Left lung (tissue), 10 donors: Measurements from ENCODE around the gene HSPA12A. TPM values are rescaled to one million over a fixed set of nuclear protein-coding genes. Genes with fewer than 3 reads are reported as not detected.

ENCODE experiments used
- ATAC-seq: fragments of 200-7000 bp; cut with Tn5 transposase; one replicate; pipeline ENCODE4 v1.9.1; 2020; ENCODE audit warnings: moderate library complexity
- DNase-seq, 4 donors: peaks; one replicate each; pipeline ENCODE4 v3.0.0-alpha.2; 2013 to 2020
- H3K27ac ChIP-seq, 2 donors: fragments of 200-600 bp; sonication (generic) in 1 of 2; one replicate each; pipeline versions ENCODE4 v1.5.0 to v1.8.0; 2020 to 2021
- H3K27me3 ChIP-seq, 2 donors: fragments of 200-600 bp; sonication (generic) in 1 of 2; one replicate each; pipeline versions ENCODE4 v1.5.0 to v1.8.0; 2020 to 2021
- H3K36me3 ChIP-seq, 2 donors: fragments of 200-600 bp; sonication (generic) in 1 of 2; one replicate each; pipeline versions ENCODE4 v1.5.0 to v1.8.0; 2020 to 2021
- H3K4me1 ChIP-seq, 2 donors: fragments of 200-600 bp; one replicate each; pipeline ENCODE4 v1.8.0; 2021
- H3K4me3 ChIP-seq, 2 donors: fragments of 200-600 bp; sonication (generic) in 1 of 2; one replicate each; pipeline versions ENCODE4 v1.5.0 to v1.8.0; 2020 to 2021; ENCODE audit warnings: mild to moderate bottlenecking in 1 of 2
- H3K9me3 ChIP-seq, 2 donors: fragments of 200-600 bp; sonication (generic) in 1 of 2; one replicate each; pipeline versions ENCODE4 v1.5.0 to v1.8.0; 2020 to 2021
- intact Hi-C, 2 donors: fragments of 100-400 bp; cut with DNase I; formaldehyde crosslinking; loops; one replicate each; pipeline versions ENCODE4 v1.11.2 to v1.14.2; 2022
- polyA plus RNA-seq, 6 donors: library from polyadenylated mRNA; unstranded; fragments of 120-200 nt; gene quantifications; one replicate each; pipeline ENCODE4 v1.2.1, GENCODE V29; 2013; ENCODE audit not compliant: insufficient read length in 6 of 6
- total RNA-seq, 2 donors: library from RNA; stranded (reverse); fragmentation: NEBNext Ultra II Directional; extraction: Animal tissue kit (Norgen Biotek cat#: 25700); gene quantifications; one replicate each; pipeline ENCODE4 v1.2.1, GENCODE V29; 2021
- TF ChIP-seq, protein P1 (sequence below), 2 donors: fragments of 200-600 bp; sonication (generic) in 1 of 2; IDR thresholded peaks; one replicate each; pipeline versions ENCODE4 v1.5.0 to v1.8.0; 2021; ENCODE audit warnings: antibody characterized with exemption in 2 of 2
- donor health status: DM: no; HTN: yes; CAD: no.
- donor health status: DM: no; HTN: no; CAD: no.

The HSPA12A gene
- total and polyA plus RNA-seq, 8 donors: 9.1 to 13.5 (median 12.0) TPM

DNA sequence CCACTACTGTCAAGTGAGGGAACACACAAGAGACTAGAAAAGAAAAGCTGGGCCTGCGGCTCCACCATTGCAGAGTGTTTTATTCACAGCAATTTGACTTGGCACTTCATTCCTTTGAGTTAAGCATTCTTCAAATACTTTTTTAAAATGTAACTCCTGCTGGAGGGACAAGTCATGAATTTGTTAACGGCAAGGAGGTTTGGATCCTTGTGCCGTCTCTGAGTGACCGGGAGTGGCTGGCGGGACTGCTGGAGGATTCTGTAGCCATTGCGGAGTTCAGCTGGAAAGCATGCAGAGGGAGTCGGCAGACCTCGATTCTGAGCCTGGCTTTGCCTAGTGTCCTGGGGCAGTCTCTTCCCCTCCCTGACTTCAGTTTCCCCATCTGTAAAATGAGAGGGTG, 9.8 kb downstream of the HSPA12A start:
- peaks cover 0 to 4% of the 10 kb centered on the region in 2 donors for H3K4me1 ChIP-seq
- H3K9me3 ChIP-seq: no peaks in the 10 kb centered on the region
- H3K27me3 ChIP-seq: peaks cover 0 to 3% of the 10 kb centered on the region in 2 donors
- intact Hi-C loops: no loop called here
- no peak for DNase-seq
- TF ChIP-seq, protein P1, sequence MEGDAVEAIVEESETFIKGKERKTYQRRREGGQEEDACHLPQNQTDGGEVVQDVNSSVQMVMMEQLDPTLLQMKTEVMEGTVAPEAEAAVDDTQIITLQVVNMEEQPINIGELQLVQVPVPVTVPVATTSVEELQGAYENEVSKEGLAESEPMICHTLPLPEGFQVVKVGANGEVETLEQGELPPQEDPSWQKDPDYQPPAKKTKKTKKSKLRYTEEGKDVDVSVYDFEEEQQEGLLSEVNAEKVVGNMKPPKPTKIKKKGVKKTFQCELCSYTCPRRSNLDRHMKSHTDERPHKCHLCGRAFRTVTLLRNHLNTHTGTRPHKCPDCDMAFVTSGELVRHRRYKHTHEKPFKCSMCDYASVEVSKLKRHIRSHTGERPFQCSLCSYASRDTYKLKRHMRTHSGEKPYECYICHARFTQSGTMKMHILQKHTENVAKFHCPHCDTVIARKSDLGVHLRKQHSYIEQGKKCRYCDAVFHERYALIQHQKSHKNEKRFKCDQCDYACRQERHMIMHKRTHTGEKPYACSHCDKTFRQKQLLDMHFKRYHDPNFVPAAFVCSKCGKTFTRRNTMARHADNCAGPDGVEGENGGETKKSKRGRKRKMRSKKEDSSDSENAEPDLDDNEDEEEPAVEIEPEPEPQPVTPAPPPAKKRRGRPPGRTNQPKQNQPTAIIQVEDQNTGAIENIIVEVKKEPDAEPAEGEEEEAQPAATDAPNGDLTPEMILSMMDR (IDR thresholded peaks at IDR 0.05): no peak
- no peak overlapping the region for H3K4me3 ChIP-seq
- ATAC-seq: no peak
- H3K27ac ChIP-seq: no peak overlapping the region
- H3K36me3 ChIP-seq: no peaks in the 10 kb centered on the region

DNA sequence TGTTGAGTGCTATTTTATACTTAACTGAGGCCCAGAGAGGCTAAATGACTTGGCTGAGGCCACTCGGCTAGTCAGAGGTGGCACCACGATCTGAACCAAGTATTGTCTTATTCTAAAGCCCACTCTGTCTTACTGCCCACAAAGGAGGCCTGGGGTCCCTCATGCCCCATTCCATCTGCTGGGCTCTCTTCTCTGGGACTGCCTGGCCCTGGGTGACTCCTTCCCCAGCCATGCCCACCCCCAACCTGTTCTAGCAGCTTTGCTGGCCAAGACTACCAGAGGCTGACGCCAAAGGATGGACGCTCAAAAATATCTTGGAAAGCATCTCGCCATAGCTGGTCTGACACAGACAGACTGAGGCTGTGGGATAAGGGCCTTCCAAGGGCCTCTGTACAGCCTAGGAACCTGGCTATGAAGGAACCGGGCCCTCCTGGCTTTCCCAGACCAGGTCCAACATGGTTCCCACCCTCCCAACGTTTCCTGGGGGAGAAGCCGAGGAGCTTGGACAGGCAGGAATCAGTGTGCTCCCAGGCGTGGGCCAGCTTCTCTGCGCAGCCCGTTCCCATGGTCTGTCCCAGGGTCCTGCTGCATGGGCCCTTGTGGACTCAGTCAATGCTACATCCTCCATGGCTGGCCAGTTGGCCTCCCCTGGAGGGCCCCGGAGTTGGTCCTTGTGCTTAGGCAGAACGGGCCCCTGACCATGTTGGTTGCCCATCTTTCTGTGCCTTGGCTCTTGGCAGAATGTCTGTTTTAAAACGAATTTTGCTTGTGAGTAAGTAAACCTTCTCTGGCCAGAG, 11.7 kb downstream of the HSPA12A start:
- ATAC-seq (no peak), DNase-seq (no peak)
- no peaks in the 10 kb centered on the region for H3K27me3 ChIP-seq
- no peak overlapping the region for H3K27ac ChIP-seq
- intact Hi-C loops: no loop called here
- TF ChIP-seq, protein P1 (IDR thresholded peaks at IDR 0.05): no peak
- no peaks in the 10 kb centered on the region for H3K9me3 ChIP-seq
- H3K4me3 ChIP-seq: no peak overlapping the region
- peaks cover 0 to 4% of the 10 kb centered on the region in 2 donors for H3K4me1 ChIP-seq
- H3K36me3 ChIP-seq: no peaks in the 10 kb centered on the region

DNA sequence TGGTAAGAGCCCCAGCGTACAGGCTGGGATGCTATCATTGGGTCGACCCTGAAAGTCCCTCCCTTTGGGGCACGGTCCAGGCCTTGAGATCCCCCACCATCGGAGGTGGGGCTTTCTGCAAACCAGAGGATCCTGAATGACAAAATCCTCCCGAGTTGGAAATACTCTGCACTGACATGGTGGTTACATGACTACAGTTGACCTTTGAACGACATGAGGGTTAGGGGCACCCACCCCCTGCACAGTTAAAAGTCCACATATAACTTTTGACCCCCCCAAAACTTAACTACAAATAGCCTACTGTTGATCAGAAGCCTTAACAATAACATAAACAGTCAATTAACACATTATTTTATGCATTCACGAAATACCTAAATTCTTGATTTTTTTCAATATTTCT, 13.1 kb downstream of the HSPA12A start:
- DNase-seq (no peak), ATAC-seq (no peak)
- H3K4me3 ChIP-seq: no peak overlapping the region
- intact Hi-C loops: no loop called here
- no peaks in the 10 kb centered on the region for H3K9me3 ChIP-seq
- H3K4me1 ChIP-seq: peaks cover 0 to 4% of the 10 kb centered on the region in 2 donors
- no peak overlapping the region for H3K27ac ChIP-seq
- no peaks in the 10 kb centered on the region for H3K27me3 ChIP-seq
- TF ChIP-seq, protein P1 (IDR thresholded peaks at IDR 0.05): no peak
- H3K36me3 ChIP-seq: no peaks in the 10 kb centered on the region

DNA sequence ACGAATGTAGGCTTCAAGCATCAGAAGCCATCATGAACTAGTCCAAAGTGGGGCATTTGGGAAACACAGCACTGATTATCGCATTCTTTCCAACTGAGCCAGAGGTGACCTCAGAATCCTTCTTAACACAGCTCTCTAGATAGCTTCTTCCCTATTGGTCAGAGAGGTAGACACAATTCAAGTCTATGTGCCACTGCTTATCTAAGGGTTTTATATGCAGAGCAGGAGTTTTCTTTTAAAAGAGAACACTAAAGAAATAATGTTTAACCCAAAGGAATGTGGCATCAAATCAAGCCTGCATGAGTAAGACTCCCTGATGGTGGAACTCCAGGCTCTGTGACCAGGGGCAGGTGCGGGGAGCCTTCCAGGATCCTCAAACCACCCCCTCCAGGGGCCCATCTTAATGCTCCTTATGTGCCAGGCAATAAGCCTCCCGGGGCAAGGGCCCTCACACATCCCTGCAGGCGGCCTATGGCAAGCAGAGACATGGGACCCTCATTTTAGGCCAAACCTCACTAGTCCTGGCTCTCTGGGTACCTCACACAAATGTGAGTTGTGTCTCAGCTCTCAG, 13.8 kb downstream of the HSPA12A start:
- no peaks in the 10 kb centered on the region for H3K9me3 ChIP-seq
- intact Hi-C loops: no loop called here

More for the DNA sequence above, 13.8 kb downstream of the HSPA12A start:
- DNase-seq (no peak), ATAC-seq (no peak)
- peaks cover 0 to 5% of the 10 kb centered on the region in 2 donors for H3K27me3 ChIP-seq
- H3K4me1 ChIP-seq: peaks cover 0 to 4% of the 10 kb centered on the region in 2 donors
- TF ChIP-seq, protein P1 (IDR thresholded peaks at IDR 0.05): no peak
- H3K27ac ChIP-seq: no peak overlapping the region
- H3K4me3 ChIP-seq: no peak overlapping the region
- H3K36me3 ChIP-seq: no peaks in the 10 kb centered on the region
